Measurements from ENCODE around the gene KLF6.

- TF ChIP-seq CEBPB (IDR thresholded peaks at IDR 0.05; ENCODE audit: low read depth, low read length) (no peak), CTCF (conservative IDR thresholded peaks at IDR 0.05; ENCODE audit: low read depth, low read length) (no peak), SMC3 (IDR thresholded peaks at IDR 0.05; ENCODE audit: low read depth, low read length) (no peak), BHLHE40 (IDR thresholded peaks at IDR 0.05; ENCODE audit: low read depth, low read length) (no peak), USF2 (IDR thresholded peaks at IDR 0.05; ENCODE audit: low read depth, low read length) (no peak), ELK1 (IDR thresholded peaks at IDR 0.05; ENCODE audit: borderline replicate concordance, low read depth, low read length) (no peak)
These were observed 57.7 kb downstream of the KLF6 start for GRCh38 chr10:3727268-3727667.
